HG02852 (cell line): Measurements from ENCODE around the gene PCYT1B.
"Not testable (repeated sequence)": the region's sequence is repeated elsewhere in the genome, so short reads cannot be mapped to it uniquely, and the experiment has no call there.

ENCODE experiments used
- ATAC-seq: cut with Tn5 transposase; IDR thresholded peaks from one replicate; pipeline ENCODE4 v1.9.1; 2021; ENCODE audit warnings: mild to moderate bottlenecking, moderate library complexity; ENCODE audit not compliant: unreplicated experiment

PCYT1B gene

DNA sequence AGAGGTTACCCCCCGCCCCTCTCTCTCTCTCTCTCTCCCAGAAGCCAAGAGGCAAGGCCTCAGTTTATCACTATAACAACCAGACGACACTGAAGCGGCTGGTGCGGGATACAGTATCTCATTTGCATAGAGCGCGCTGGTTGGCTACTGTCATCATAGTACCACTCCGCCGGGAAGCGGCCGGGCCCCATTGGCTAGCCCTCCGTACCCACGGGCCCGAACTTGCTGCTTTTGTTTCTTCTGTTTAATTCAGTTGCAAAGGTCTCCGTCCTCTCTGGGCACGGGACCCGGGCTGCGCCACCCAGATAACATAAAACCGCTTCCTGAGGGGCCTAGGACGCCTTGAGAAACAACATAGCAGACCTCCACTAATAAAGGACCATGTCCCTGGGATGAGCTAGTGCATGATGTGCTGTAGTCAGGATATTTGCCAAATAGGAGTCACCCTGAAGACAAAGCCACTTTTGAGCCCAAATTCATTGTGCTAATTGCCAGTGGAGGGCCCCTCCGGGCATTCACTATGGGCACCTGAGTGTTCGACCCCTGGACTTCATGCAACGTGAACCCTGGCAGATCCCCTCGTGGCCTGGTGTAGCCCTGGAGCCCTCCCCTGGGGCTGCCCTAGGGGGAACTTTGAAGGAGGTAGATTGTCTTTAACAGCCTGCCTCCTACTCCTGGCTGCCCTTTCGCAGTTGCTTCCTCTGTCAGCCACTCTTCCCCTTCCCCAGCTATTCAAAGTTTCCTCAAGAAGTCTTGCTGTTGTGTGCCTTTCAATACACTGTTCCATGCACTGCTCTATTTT is at the start of gene PCYT1B:
TSS of gene PCYT1B (minus strand) at position 91 of the 802 bp plus-strand sequence. CDS start 242 bp downstream, outside the sequence.
- ATAC-seq: peak; percentile 96

DNA sequence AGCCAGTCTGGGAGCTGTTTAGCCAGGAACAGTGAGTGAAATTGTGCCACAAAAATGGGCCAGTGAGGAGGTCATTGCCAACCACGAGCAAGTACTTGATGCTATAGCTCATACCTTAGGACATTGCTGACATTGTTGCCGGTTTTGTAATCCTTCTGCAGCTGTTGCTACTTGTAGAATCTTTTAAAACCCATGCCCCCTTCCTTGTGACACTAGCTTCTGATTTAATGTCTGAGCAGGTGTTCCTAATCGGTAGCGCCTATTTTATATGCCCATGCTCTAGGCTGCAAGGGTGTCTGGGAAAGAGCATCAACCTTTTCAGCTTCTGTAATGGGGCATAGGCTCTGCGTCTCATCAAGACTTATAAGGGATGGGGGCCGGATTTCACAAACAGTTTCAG is 49.1 kb upstream of the PCYT1B start:
- no peak for ATAC-seq

DNA sequence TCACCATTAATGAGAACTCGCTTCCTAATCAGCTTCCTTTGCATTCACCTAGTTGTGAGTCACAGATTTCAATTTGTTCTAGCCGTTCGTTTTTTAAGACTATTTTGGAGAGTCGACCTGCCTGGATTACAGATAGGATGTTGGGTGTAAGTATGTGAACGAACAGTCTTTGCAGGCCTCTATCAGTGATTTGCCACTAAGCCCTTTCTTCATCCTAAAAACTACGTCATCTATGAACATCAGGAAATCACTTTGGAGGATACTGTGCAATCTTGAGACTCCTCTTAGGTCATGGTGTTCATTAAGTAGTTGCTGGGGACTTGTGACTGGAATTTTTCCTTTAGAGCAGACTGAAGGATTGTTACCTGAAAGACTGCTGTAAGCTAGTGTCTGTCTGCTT is 47.7 kb upstream of the PCYT1B start:
- ATAC-seq: no peak

DNA sequence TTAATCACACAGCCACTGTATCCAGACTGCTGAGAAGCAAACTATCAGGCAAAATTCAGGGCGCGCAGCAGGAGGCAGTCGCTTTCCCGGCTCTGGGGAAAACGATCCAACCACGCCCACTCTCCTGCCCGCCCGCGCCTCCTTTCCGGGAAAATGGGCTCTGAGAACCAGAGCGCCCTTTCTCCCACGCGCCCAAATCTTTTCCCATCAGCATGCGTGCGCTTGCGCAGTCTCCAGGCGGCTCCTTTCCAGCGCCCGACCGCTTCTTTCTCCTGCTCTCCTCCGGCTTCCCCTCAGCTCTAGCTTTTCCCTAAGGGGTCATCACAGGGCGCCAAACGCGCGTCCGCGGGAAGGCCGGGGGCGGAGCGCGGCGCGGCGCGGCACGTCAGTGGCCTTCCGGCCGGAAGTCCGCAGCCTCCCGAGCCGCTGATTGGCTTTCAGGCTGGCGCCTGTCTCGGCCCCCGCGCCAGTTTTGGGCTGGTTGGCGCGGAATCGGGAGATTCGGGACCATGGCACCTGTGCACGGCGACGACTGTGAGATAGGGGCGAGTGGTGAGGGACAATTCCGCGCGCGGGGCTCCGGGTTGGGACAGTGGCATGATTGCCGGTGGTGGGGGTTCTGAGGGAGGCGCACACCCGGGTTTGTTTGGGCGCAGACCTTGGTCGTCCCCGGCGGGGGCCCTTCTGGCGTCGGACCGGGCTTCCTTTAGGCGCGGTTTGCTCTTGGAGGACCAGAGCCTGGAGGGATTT is 46.5 kb upstream of the PCYT1B start, which contains the start of gene POLA1:
TSS of gene POLA1 (plus strand) at position 466 of the 750 bp plus-strand sequence. CDS start at position 510, 44 bp downstream.
- peak; percentile 95 for ATAC-seq

DNA sequence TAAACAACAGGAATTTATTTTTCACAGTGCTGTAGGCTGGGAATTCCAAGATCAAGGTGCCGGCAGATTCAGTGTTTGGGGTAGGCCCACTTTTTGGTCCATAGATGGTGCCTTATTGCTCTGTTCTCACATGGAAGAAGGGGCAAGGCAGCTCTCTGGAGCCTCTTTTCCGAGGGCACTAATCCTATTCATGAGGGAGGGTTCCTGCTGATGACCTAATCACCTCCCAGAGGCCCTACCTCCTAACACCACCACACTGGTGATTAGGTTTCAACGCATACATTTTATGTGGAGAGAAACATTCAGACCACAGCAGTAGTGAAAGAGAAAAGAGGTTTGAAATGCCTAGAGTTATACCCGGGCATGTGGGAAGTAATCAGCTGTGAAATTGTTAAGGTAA is 45.2 kb upstream of the PCYT1B start:
- no peak for ATAC-seq

DNA sequence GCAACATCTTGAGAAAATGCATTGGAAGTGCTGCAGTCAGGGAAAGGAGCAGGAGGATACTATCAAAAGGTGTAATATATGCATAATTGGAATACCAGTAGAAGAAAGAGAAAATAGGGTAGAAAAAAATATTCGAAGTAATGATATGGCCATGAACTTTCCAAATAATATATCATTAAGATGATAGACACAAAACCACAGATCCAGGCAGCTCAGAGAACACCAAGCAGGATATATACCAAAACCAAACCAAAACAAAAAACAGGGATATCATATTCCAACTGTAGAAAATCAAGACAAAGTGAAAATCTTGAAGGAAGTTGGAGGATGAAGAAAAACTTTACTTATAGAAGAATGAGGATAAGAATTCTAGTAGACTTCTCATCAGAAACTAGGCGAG is 36.9 kb upstream of the PCYT1B start:
- no peak for ATAC-seq

DNA sequence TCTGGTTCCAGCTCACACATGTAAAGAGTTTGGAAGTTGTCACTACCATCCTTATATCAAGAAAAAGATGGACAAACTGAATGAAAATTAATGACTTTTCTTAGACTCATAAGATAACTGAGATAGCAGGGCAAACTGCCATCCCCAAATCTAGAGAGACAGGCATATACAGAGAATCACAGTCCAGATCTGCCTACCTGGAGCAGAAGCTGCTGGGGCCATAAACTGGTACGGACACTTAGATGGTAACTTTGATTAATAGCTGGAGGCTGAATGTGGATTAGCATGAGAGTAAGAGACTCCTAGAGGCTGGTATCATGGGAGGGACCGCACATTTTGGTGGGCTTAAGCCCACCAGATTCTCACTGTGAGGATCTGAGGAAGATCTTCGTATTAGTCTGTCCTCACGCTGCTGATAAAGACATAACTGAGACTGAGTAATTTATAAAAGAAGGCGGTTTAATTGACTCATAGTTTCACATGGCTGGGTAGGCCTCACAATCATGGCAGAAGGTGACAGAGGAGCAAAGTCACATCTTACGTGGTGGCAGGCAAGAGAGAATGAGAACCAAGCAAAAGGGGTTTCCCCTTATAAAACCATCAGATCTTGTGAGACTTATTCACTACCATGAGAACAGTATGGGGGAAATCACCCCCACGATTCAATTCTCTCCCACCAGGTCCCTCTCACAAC is 35.7 kb upstream of the PCYT1B start:
- ATAC-seq: no peak

DNA sequence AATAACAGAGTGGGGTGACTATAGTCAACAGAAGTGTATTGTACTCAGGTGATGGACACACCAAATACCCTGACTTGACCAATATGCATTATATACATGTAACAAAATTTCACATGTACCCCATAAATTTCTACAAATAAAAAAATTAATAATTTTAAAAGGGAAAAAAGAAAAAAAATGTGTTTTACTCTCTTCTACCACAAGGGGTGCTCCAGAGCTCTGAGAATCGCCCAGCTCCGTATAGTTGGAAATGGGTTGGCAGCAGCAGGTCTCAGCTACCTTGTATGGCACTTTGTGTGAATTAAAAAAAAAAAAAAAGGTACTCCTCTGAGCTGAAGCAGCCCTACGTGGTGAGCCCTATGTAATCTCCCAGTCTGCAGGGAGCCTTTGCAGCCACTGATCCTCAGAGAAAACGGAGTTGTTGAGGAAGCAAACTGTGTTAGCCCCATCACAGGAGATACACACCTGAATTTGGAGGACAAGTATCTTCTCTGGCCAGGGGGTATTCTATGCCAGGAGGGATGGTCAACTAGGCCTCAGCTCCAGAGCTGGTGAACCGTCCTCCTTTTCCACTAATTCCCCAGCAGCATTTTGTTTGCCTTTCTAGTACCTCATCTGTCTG is 29.4 kb upstream of the PCYT1B start:
- no peak for ATAC-seq

DNA sequence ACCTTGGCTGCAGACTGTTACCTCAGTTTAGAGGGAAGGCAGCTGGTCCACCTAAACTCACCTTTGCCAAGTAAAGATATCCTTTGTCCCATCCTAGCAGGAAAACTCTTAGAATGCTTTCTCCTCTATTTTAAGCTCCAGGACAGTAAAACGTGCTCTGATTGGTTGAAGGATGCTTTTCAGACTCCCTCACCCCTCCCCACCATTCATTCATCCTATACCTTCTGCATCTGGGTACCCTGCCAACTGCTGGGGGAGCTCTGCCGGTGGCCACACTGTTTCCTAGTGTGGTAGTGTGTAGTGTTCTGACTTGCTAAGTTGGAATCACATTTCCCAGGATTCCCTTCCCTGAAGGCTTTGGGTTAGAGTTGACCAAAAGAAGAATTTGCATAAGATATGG is 26.3 kb upstream of the PCYT1B start:
- ATAC-seq: no peak

DNA sequence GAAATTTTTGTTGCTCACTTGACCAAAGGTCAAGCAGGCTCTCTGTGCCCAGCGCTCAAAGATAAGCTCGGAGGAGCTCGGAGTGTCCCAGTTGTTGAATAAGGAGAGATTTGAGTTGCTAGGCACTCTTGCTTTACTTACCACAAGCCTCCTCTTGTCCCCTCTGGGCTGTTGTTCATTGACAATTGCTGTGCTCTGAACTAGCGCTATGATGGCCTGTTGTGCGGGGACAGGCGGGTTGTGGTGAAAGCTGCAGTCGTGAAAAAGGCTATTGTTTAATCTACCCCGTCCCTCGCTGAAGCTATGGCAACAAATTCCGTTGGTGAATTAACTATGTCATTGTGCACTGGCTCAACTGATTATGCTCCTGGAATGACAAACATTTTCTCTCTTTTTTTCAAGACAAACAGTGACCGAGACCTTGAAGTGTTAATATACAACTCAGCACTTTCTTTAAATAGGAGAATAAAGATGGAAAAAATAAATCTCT is 25.6 kb upstream of the PCYT1B start:
- ATAC-seq: no peak

DNA sequence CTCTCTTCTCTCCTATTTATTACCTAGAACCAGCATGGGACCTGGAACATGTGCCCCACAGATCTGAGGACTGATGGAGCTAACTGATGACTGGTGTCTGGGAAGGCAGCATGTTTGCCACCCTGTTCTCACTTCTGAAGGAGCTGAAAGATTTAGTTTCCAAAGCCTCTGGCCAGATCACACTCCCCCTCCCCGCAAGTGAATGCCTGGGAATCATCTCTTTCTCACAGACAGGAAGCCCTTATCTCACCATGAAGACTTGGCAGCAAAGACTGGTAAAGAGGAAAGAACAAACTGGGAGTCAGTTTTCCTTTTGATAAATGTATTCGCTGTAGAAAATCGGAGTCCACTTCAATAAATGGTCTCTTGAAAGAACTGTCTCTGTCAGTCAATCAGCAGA is 21.0 kb upstream of the PCYT1B start:
- no peak for ATAC-seq

DNA sequence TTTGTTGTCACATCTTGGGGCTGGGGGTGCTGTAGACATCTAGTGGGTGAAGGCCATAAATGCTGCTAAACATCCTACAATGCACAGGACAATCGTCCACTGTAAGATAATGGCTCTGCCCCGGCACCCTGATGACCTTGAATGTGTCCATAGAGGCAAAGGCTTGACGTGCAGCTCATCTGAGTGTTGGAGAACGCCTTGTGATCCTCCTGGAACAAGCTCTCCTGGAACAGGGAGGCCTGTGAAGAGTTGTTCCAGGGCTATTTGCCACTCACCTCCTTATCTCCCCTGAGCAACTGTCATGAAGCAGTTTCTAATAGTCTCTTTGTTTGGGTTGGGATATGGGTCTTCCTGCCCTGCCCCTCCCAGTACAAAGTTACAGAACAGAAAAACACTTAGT is 15.2 kb upstream of the PCYT1B start:
- no peak for ATAC-seq

DNA sequence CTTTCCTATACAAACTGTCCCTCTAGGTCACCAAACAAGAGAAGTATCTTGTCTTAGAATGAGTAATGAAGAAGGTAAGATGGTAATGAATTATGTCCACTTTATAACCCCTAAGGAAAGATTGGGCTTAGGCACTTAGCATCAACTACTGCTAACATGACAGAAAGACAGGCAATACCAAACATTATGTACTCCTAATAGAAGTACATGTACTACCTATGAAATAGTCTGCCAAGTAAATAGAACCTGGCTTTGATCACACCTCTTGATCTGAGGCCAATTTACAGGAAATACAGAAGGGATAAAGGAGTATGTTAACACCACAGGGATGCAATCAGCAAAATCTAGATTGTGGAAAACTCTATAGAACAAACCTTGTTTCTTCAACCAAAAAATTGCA is 14.1 kb upstream of the PCYT1B start:
- ATAC-seq: no peak

DNA sequence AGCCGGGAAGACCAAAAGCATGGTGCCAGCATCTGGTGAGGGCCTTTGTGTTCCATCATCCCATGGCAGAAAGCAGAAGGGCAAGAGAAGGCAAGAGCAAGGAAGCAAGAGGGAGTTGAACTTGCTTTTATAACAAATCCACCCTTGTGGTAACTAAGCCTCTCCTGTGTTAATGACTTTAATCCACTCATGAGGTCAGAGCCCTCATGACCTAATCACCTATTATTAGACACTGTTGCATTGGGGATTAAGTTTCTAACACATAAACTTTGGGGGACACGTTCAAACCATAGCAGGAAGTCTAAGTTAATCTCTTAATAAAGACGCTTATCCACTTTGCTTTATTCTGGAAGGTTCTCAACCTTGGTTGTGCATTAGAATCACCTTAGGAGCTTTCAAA is 12.5 kb upstream of the PCYT1B start:
- ATAC-seq: no peak

DNA sequence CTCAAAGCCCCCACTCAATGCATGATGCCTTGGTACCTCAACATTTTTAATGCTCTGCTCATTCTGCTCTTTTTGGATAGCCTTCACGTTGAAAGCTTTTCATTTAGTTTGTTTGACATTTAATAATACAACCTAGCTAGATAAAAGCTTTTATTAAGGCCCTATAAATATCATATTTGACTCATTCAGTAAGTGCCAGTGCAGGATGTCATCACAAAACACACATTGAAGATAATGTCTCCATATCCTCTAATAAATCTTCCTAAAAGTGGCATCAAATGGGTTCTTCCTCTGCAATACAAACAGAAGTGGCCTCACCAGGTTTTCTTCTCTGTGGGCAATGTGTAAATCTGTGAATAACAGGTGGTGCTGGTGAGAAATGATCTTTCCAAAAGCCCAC is 12.0 kb upstream of the PCYT1B start:
- no peak for ATAC-seq

DNA sequence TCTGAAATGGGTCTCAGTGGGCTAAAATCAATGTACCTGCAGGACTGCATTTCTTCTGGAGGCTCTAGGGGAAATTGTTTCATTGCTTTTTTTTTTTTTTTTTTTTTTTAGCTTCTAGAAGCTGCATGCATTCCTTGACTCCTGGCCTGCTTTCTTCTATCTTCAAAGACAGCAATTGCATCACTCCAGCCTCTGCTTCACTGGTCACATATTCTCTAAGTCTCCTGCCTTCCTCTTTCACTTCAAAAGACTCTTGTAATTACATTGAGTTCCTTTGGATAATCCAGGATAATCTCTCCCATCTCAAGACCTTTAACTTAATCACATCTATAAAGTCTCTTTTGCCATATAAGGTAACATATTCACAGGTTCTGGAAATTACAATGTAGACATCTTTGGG is 11.3 kb upstream of the PCYT1B start:
- no peak for ATAC-seq

DNA sequence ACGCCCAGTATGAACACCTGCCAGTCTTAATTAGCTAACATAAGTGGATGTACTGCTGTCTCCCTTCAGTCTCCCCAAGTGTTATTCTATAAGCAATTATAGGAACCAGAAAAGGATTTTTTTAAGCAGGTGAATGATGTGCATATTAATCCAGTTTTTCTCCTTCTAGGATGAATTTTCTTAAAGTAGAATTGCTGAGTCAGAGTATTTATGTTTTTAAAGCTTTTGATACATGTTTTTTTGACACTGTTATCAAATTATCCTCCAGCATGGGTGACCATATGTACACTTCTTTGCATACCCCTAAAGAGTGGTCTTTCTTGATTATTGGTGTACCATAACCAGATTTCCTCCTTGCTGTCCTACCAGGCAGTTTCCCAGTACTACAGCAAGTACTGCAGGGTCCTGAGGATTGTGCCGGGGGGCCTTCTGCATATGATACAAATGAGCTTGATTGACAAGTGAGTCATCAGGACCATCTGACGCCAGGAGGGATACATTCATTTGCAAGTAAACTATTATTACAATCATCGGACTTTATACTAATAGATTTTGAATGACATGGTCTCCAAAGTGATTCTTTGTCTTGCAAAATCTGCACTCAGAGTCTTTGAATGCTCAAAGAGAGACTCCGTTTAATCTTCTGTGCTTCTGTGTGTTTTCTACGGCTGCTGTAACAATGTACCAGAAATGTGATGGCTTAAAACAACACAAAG is 10.7 kb upstream of the PCYT1B start:
- no peak for ATAC-seq

DNA sequence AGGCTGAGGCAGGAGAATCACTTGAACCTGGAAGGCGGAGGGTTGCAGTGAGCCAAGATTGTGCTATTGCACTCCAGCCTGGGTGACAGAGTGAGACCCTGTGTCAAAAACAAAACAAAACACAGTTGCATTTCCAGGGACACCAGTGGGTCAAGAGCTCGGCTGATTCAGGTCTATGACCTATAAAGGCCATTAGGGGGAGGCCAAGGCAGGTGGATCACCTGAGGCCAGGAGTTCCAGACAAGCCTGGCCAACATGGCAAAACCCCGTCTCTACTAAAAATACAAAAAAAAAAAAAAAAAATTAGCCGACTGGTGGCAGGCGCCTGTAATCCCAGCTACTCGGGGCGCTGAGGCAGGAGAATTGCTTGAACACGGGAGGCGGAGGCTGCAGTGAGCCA is 8.5 kb upstream of the PCYT1B start:
- ATAC-seq: not testable (repeated sequence)

DNA sequence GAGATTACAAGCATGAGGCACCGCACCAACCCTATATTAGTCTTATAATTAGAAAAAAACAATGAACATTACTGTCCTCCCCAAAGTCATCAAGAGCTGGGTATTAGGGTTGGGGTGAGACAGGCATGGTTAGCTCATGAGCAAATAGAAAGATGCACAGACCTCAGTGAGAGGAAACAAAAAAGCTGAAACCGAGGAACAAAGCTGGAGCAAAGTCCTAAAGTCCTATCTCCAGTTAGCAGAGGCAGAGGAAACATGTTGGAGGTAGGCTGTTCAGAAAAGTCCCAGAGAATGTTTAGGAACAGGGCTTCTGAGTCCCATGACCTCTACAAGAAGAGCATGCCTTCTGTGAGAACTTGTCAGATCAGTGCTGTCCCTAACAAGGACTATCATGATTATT is 4.6 kb upstream of the PCYT1B start:
- ATAC-seq: no peak

DNA sequence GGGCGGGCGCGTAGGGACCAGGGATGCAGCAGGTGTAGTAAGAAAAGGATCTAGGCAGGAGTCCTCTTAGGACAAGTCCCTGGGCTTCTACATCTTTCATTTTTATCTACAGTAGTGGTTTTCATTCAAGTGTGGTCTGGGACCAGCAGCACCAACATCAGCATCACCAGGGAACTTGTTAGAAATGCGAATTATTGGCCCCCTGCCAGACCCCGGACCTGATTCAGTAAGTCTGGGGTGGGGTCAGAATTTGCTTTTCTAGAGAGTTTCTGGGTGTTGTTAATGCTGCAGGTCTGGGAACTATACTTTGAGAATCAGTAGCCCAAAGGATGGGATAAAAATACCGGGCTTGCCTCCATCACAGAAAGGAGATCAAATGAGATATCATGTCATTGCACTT is 1.3 kb upstream of the PCYT1B start:
- ATAC-seq: no peak
